WI38 (cell line): ENCODE results near the gene SFXN1.

Experiments
- H3K4me3 ChIP-seq: 2 replicates; pipeline ENCODE4 v1.5.1; 2011; ENCODE audit warnings: low read depth, mild to moderate bottlenecking, control low read depth, low read length
- TF ChIP-seq, protein P1 (sequence below): IDR thresholded peaks from 2 replicates; pipeline ENCODE4 v1.5.1; 2012; ENCODE audit warnings: low read depth, mild to moderate bottlenecking, control low read depth, low read length

Gene SFXN1

DNA sequence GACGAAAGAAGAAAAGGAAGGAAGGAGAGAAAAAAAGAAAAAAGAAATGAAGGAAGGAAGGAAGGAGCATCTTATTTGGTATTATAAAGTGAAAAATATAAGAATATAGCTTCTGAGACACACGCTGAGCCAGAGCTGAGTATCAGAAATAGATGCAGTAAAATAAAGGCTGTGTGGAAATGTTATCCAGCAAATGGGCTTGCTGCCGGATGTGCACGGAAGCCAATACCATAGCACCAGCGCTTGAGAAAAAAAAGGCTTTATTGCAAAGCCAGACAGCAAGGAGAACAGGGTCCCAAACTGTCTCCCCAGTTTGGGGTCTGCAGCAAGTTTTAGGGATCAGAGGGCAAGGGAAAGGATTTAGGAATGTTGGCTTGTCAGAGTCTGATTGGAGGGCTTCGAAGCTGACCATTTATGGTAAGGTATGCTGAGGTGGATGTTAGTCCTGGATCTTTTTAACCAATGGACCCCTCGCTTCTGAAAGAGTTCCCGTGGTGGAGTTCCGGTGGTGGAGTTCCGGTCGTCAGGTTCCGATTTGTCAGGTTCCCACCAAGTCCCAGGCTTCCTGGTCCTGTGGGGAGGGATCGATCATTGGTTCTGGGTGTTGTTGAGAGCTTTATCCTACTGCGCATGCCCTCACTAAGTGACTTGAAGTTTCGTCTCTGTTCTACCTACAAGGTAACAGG lies 70.4 kb downstream of the SFXN1 start:
- no peak overlapping the region for H3K4me3 ChIP-seq
- TF ChIP-seq, protein P1, sequence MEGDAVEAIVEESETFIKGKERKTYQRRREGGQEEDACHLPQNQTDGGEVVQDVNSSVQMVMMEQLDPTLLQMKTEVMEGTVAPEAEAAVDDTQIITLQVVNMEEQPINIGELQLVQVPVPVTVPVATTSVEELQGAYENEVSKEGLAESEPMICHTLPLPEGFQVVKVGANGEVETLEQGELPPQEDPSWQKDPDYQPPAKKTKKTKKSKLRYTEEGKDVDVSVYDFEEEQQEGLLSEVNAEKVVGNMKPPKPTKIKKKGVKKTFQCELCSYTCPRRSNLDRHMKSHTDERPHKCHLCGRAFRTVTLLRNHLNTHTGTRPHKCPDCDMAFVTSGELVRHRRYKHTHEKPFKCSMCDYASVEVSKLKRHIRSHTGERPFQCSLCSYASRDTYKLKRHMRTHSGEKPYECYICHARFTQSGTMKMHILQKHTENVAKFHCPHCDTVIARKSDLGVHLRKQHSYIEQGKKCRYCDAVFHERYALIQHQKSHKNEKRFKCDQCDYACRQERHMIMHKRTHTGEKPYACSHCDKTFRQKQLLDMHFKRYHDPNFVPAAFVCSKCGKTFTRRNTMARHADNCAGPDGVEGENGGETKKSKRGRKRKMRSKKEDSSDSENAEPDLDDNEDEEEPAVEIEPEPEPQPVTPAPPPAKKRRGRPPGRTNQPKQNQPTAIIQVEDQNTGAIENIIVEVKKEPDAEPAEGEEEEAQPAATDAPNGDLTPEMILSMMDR = no peak

DNA sequence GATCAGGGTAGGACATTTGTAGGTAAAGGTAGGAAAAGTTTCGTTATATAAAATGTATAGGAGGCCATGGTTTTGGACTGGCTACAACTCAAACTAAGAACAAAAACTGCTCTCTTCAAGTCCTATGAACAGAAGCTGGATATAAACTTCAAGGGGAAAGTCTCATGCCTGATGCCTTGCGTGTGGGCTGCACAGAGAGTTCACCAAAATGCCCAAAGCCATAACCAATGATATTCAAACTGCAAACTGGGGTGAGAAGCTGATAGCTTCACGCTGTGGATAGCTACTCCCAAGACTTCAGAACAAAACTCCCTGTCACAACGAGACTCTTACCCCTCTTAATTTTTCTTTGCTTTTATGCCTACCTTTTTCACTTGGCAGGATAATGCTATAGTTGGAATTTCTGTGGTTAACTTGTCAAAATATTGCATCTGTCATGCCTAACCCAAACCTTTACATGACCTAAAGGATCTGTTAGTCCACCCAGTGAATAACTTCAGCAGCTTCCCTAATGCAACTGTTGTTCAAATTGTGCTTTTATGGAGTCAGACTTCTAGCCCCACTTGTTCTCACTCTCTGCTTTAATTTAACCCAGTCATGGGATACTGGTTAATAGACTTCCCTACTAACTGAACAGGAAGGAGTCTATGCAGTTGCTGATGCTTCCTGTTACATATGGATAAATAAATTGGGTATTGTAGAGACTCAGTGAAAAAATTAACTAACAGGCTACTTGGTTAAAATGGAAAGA lies 71.9 kb downstream of the SFXN1 start:
- no peak overlapping the region for H3K4me3 ChIP-seq
- TF ChIP-seq, protein P1 = no peak

DNA sequence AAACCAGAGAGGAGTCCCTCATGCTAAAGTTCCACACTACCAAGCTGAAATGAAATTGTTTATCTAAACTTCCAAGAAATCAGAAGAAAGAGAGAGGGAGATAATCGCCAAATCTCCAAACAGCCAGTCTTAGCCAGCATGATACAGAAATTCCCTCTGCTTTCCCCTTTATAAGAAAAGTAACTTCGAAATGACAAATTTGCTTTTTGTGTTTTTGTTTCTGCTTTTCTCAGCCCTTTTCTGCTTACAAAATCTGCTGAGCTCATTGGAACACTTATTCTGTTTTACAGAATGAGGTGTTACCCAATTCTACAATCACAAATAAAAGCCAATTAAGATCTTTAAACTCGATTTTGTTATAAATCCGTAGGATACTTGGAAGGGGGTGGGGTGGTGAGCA lies 72.9 kb downstream of the SFXN1 start:
- H3K4me3 ChIP-seq = no peak overlapping the region
- TF ChIP-seq, protein P1 = no peak

DNA sequence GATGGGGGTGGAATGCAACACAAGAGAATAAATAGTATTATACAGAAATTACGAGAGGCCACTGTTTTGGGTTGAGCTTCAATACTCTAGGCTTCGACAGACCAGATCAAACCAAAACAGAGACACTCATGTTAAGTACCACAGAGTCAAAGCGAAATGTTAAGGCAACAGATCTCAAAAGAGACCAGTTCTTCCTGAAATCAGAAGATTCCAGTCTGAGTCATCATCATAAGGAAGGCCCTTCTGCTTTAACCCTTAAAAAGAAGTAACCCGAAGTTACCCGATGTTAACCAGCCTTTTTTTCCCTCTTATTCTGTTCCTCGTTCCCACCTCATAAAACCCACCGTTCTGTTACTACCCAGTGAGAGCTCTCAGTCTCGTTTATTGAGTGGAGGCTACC lies 75.9 kb downstream of the SFXN1 start:
- no peak overlapping the region for H3K4me3 ChIP-seq
- TF ChIP-seq, protein P1 = no peak

DNA sequence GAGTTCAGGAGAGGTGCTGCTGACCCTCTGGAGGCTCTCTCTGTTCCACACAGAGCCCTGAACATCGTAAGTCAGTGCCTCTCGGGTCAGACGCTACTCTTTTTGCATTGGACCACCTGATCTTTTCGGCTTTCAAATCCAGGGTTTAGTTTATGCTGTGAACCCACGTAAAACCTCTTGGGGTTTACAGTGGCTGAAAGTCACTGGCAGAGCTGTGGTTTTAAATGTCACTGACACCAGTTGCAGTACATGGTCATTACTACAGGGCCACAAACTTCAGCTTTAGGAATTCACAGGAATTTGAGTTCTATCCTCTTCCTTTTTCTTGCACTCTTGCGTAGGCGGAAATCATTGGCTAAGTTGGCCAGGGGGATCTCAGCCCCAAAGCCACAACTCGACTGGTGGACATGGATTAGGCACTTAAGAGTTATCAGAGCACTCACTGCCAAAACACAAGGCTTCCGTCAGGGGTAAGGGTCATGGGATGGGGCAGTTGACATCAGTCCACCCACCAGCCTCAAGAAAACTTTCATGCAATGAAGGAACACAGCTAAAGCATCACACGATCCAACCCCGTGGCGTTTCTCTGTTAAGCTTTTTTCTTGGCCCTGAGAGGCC lies 76.9 kb downstream of the SFXN1 start:
- TF ChIP-seq, protein P1 = no peak
- no peak overlapping the region for H3K4me3 ChIP-seq

DNA sequence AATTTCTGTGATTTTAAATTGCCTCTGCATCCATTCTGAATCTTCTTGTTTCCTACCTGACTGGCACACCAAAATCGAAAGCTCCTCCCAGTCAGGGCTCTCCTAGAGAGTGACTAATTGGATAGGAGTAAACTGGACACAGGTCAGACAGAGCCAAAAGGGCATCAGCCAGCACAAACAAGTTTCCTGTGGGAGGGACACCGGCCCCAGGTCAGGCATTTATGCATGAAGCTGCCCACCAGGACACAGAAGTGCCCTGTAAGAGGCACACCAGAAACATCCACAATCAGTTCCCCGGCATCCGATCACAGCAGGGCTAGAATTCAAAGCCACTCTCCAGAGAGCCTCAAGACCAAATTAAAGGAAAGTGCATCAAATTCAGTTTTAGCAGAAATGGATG lies 78.4 kb downstream of the SFXN1 start:
- no peak overlapping the region for H3K4me3 ChIP-seq
- TF ChIP-seq, protein P1 = no peak

DNA sequence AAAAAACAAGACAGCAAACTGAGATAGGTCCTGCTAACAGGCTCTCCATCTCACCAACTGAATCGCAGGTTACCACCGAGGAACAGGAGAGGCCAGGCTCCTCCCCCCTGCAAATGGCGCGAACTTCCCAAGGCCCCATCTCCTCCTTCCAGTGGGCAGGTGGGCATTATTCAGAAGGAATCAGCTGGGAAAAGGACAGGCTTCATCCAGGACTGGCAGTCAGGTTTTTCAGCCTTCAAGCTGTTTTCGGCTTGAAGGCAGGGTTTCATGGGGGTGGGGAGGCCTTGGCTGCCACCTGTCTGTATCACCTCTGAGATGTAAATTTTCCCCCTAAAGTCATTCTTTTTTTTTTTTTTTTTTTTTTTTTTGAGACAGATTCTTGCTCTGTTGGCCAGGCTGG lies 79.4 kb downstream of the SFXN1 start:
- H3K4me3 ChIP-seq = no peak overlapping the region
- TF ChIP-seq, protein P1 = no peak
